GM06990 (cell line): ENCODE results near the gene LIMS1.
A peak's percentile ranks its signal among the peaks of the same experiment; 100 is the strongest.
"Not testable (repeated sequence)": the region's sequence is repeated elsewhere in the genome, so short reads cannot be mapped to it uniquely, and the experiment has no call there.

ENCODE experiments used
- DNase-seq: peaks from one replicate; pipeline ENCODE4 v3.0.0-alpha.2; 2011; ENCODE audit not compliant: insufficient read length; ENCODE audit errors: extremely low read depth
- H3K27me3 ChIP-seq: replicated peaks from 2 replicates; pipeline ENCODE4 v1.6.0; 2011; ENCODE audit warnings: low read length; ENCODE audit not compliant: control insufficient read depth, insufficient read depth
- H3K36me3 ChIP-seq: 2 replicates; pipeline ENCODE4 v1.5.1; 2011; ENCODE audit warnings: low read length; ENCODE audit not compliant: control insufficient read depth, insufficient read depth
- H3K4me3 ChIP-seq: replicated peaks from 2 replicates; pipeline ENCODE4 v1.5.1; 2011; ENCODE audit warnings: low read depth, mild to moderate bottlenecking, control low read depth, low read length
- CTCF ChIP-seq: IDR thresholded peaks from 2 replicates; pipeline ENCODE4 v1.5.1; 2011; ENCODE audit warnings: low read length, control low read depth, mild to moderate bottlenecking, inconsistent platforms; ENCODE audit not compliant: insufficient read depth, poor library complexity, severe bottlenecking

LIMS1 gene

GRCh38 chr2:108594132-108594981 lies 60.1 kb downstream of the LIMS1 start:
- Histone ChIP-seq H3K36me3 (no peaks in the 10 kb centered on the region), H3K27me3 (no peaks in the 10 kb centered on the region), H3K4me3 (peak overlapping the region; percentile 29)
- TF ChIP-seq CTCF: no peak
- peak; percentile 66 for DNase-seq

GRCh38 chr2:108594982-108595464 lies 60.8 kb downstream of the LIMS1 start:
- DNase-seq: no peak
- Histone ChIP-seq H3K4me3 (peak overlapping the region; percentile 29), H3K36me3 (no peaks in the 10 kb centered on the region), H3K27me3 (no peaks in the 10 kb centered on the region)
- no peak for TF ChIP-seq CTCF

- H3K36me3 ChIP-seq, H3K4me3 ChIP-seq, H3K27me3 ChIP-seq, DNase-seq: not testable (repeated sequence)
Observed at GRCh38 chr2:108595771-108596170, 61.5 kb downstream of the LIMS1 start.

GRCh38 chr2:108597105-108597744 lies 63.0 kb downstream of the LIMS1 start:
- not testable (repeated sequence) for DNase-seq, H3K36me3 ChIP-seq, H3K4me3 ChIP-seq, H3K27me3 ChIP-seq

GRCh38 chr2:108601199-108601598 lies 66.9 kb downstream of the LIMS1 start:
- H3K27me3 ChIP-seq, H3K4me3 ChIP-seq, H3K36me3 ChIP-seq, DNase-seq: not testable (repeated sequence)

GRCh38 chr2:108602422-108602821 lies 68.2 kb downstream of the LIMS1 start:
- no peak for TF ChIP-seq CTCF
- no peak for DNase-seq
- H3K27me3 ChIP-seq: no peaks in the 10 kb centered on the region
- H3K36me3 ChIP-seq: no peaks in the 10 kb centered on the region
- no peak overlapping the region for H3K4me3 ChIP-seq

- Histone ChIP-seq H3K4me3 (no peak overlapping the region), H3K36me3 (no peaks in the 10 kb centered on the region), H3K27me3 (no peaks in the 10 kb centered on the region)
- no peak for TF ChIP-seq CTCF
- no peak for DNase-seq
Observed at GRCh38 chr2:108604196-108604595, 69.9 kb downstream of the LIMS1 start.
